Smooth muscle cell (in vitro differentiated cells): Measurements from ENCODE around the gene WNT3A. TPM values are rescaled to one million over a fixed set of nuclear protein-coding genes. Genes with fewer than 3 reads are reported as not detected.

ENCODE experiments used
- DNase-seq: peaks from one replicate; lab custom pipeline; 2025; ENCODE audit not compliant: unreplicated experiment; lab: John Stamatoyannopoulos, UW
- H2AFZ ChIP-seq: fragments of 200-600 bp; sonication (generic); 2 replicates; pipeline ENCODE4 v1.6.0; 2016; ENCODE audit warnings: antibody characterized with exemption, low read depth, mild to moderate bottlenecking
- H3F3A ChIP-seq: fragments of 200-600 bp; sonication (generic); 2 replicates; pipeline ENCODE4 v1.6.0; 2017; ENCODE audit warnings: antibody characterized with exemption, low read depth
- H3K27ac ChIP-seq: fragments of 200-600 bp; sonication (generic); 2 replicates; pipeline ENCODE4 v1.5.1; 2016; ENCODE audit warnings: low read depth, mild to moderate bottlenecking
- H3K27me3 ChIP-seq: fragments of 200-600 bp; sonication (generic); 2 replicates; pipeline ENCODE4 v1.6.1; 2016; ENCODE audit warnings: low read depth, mild to moderate bottlenecking
- H3K36me3 ChIP-seq: fragments of 200-600 bp; sonication (generic); 2 replicates; pipeline ENCODE4 v1.5.1; 2016; ENCODE audit warnings: low read depth
- H3K4me1 ChIP-seq: fragments of 200-600 bp; sonication (generic); 2 replicates; pipeline ENCODE4 v1.5.1; 2016; ENCODE audit warnings: low read depth
- H3K4me2 ChIP-seq: fragments of 200-600 bp; sonication (generic); 2 replicates; pipeline ENCODE4 v1.6.0; 2016; ENCODE audit warnings: mild to moderate bottlenecking
- H3K4me3 ChIP-seq: fragments of 200-600 bp; sonication (generic); 2 replicates; pipeline ENCODE4 v1.5.1; 2016; ENCODE audit warnings: mild to moderate bottlenecking
- H3K79me2 ChIP-seq: fragments of 200-600 bp; sonication (generic); 2 replicates; pipeline ENCODE4 v1.6.0; 2016; ENCODE audit warnings: low read depth, mild to moderate bottlenecking
- H3K9ac ChIP-seq: fragments of 200-600 bp; sonication (generic); 2 replicates; pipeline ENCODE4 v1.6.0; 2016; ENCODE audit warnings: low read depth
- H3K9me3 ChIP-seq: fragments of 200-600 bp; sonication (generic); replicated peaks from 2 replicates; pipeline ENCODE4 v1.5.1; 2016; ENCODE audit warnings: low read depth
- H4K20me1 ChIP-seq: fragments of 200-600 bp; sonication (generic); 2 replicates; pipeline ENCODE4 v1.6.0; 2016; ENCODE audit warnings: low read depth
- CTCF ChIP-seq: fragments of 200-600 bp; sonication (generic); IDR thresholded peaks from 2 replicates; pipeline ENCODE4 v1.5.1; 2017; ENCODE audit warnings: borderline replicate concordance, mild to moderate bottlenecking, antibody characterized with exemption; ENCODE audit not compliant: insufficient read depth, poor library complexity, severe bottlenecking
- WGBS: methylation state at CpG from one replicate; pipeline ENCODE4 v1.1.7; 2016; ENCODE audit warnings: low lambda C conversion rate; 5-methylcytosine and 5-hydroxymethylcytosine counted together
- polyA plus RNA-seq: library from polyadenylated mRNA; unstranded; fragments of >200 nt; fragmentation: Nextera tagmentation; extraction: Ambion mirVana; gene quantifications from 2 replicates; pipeline ENCODE4 v1.2.1, GENCODE V29; 2016
- total RNA-seq: library from RNA; depleted of rRNA; stranded (reverse); fragments of >200 nt; gene quantifications from 2 replicates; pipeline ENCODE4 v1.2.3, GENCODE V29; 2014

Gene WNT3A
- total and polyA plus RNA-seq, 2 experiments from 2014 or later, result 0.13 TPM; not detected in 1

- Histone ChIP-seq H3K9ac (no peak overlapping the region), H3K36me3 (no peaks in the 10 kb centered on the region), H3K4me3 (no peak overlapping the region), H2AFZ (no peak overlapping the region), H3K79me2 (peaks cover 10% of the 10 kb centered on the region), H3K4me2 (no peak overlapping the region), H4K20me1 (peaks cover 66% of the 10 kb centered on the region), H3K4me1 (peaks cover 16% of the 10 kb centered on the region), H3K27me3 (no peaks in the 10 kb centered on the region), H3K9me3 (no peaks in the 10 kb centered on the region), H3F3A (no peaks in the 10 kb centered on the region), H3K27ac (no peak overlapping the region)
- DNase-seq, result no peak
- 82% methylated on average over 9 of the region's 9 CpGs for WGBS
- TF ChIP-seq CTCF, result no peak
These were observed 70.1 kb downstream of the WNT3A start for GRCh38 chr1:228076796-228077430.

- H3K4me3 ChIP-seq, result no peak overlapping the region
- no peaks in the 10 kb centered on the region for H3K9me3 ChIP-seq
- H3K27ac ChIP-seq, result no peak overlapping the region
- no peak for DNase-seq
- H3K79me2 ChIP-seq, result peaks cover 18% of the 10 kb centered on the region
- no peaks in the 10 kb centered on the region for H3K36me3 ChIP-seq
- H3K9ac ChIP-seq, result no peak overlapping the region
- H3K27me3 ChIP-seq, result no peaks in the 10 kb centered on the region
- H2AFZ ChIP-seq, result no peak overlapping the region
- TF ChIP-seq CTCF, result no peak
- peaks cover 19% of the 10 kb centered on the region for H3K4me1 ChIP-seq
- WGBS, result 88% methylated on average over 10 of the region's 10 CpGs
- H3F3A ChIP-seq, result no peaks in the 10 kb centered on the region
- H3K4me2 ChIP-seq, result no peak overlapping the region
- H4K20me1 ChIP-seq, result peaks cover 66% of the 10 kb centered on the region
These were observed 71.0 kb downstream of the WNT3A start for GRCh38 chr1:228077565-228078330.

GRCh38 chr1:228079013-228079412 lies 72.2 kb downstream of the WNT3A start:
- peaks cover 76% of the 10 kb centered on the region for H4K20me1 ChIP-seq
- TF ChIP-seq CTCF, result no peak
- H3F3A ChIP-seq, result peaks cover 6% of the 10 kb centered on the region

More at GRCh38 chr1:228079013-228079412, 72.2 kb downstream of the WNT3A start:
- H3K4me3 ChIP-seq, result no peak overlapping the region
- WGBS, result 94% methylated on average over 7 of the region's 7 CpGs
- peaks cover 15% of the 10 kb centered on the region for H3K4me1 ChIP-seq
- DNase-seq, result no peak
- H3K9ac ChIP-seq, result no peak overlapping the region
- no peak overlapping the region for H3K4me2 ChIP-seq
- no peaks in the 10 kb centered on the region for H3K9me3 ChIP-seq
- H3K36me3 ChIP-seq, result no peaks in the 10 kb centered on the region
- H2AFZ ChIP-seq, result no peak overlapping the region
- H3K27ac ChIP-seq, result no peak overlapping the region
- peaks cover 30% of the 10 kb centered on the region for H3K79me2 ChIP-seq
- H3K27me3 ChIP-seq, result no peaks in the 10 kb centered on the region
